ENCODE data around the gene CFAP43. TPM values are rescaled to one million over a fixed set of nuclear protein-coding genes. Genes with fewer than 3 reads are reported as not detected.
A peak's percentile ranks its signal among the peaks of the same experiment; 100 is the strongest.

Gene CFAP43
- total RNA-seq, 4 donors from 2014 or later, result 0.76 to 1.5 (median 0.99) TPM

DNA sequence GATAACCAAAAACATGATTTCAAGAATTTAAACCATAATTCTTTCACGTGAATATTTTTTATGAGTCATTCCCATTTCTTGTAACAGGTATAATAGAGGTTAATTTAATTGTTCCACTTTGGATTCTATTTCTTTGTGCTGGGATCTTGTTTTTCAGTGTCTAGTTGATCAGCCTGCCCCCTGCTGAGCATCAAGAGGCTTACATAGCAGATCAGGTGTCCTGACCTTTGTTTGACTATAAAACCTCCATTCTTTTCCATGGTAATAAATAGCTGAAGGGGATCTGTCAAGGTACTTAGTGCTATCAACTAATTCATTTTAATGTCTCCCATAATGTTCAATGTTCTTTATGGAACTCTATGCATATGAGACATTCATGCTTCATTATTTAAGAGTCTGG lies 151.4 kb downstream of the CFAP43 start:
- H3K4me3 ChIP-seq, result peak overlapping the region; percentile 39
- no peaks in the 10 kb centered on the region for H3K36me3 ChIP-seq
- peak overlapping the region; percentile 67 for H3K27ac ChIP-seq
- WGBS, result 33% methylated on average over 1 of the region's 1 CpG
- no peak for TF ChIP-seq EP300 (IDR thresholded peaks at IDR 0.05)
- no peak for TF ChIP-seq POLR2AphosphoS5 (IDR thresholded peaks at IDR 0.05)
- TF ChIP-seq, protein P1, sequence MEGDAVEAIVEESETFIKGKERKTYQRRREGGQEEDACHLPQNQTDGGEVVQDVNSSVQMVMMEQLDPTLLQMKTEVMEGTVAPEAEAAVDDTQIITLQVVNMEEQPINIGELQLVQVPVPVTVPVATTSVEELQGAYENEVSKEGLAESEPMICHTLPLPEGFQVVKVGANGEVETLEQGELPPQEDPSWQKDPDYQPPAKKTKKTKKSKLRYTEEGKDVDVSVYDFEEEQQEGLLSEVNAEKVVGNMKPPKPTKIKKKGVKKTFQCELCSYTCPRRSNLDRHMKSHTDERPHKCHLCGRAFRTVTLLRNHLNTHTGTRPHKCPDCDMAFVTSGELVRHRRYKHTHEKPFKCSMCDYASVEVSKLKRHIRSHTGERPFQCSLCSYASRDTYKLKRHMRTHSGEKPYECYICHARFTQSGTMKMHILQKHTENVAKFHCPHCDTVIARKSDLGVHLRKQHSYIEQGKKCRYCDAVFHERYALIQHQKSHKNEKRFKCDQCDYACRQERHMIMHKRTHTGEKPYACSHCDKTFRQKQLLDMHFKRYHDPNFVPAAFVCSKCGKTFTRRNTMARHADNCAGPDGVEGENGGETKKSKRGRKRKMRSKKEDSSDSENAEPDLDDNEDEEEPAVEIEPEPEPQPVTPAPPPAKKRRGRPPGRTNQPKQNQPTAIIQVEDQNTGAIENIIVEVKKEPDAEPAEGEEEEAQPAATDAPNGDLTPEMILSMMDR (IDR thresholded peaks at IDR 0.05), result peak in 1 of 2 donors; percentile 21
- no peak for TF ChIP-seq POLR2A (IDR thresholded peaks at IDR 0.05)
- DNase-seq (ENCODE audit: low spot score in 2 of 2), result no peak
- peaks cover 40% of the 10 kb centered on the region for H3K4me1 ChIP-seq
- no peaks in the 10 kb centered on the region for H3K9me3 ChIP-seq
- no peaks in the 10 kb centered on the region for H3K27me3 ChIP-seq

Other genes starting within 250 kb of the CFAP43 start
- gene COL17A1, start 146.5 kb downstream of the CFAP43 start, total RNA-seq, result 1,000 to 10,000 TPM in 3 of 4 donors, 100 to 1,000 TPM in 1; 926 to 1,768 (median 1,374) TPM
- gene SFR1, start 110.2 kb downstream of the CFAP43 start, total RNA-seq, result 10 to 100 TPM in 1 of 4 donors, 1 to 10 TPM in 3; 4.6 to 10.8 (median 5.6) TPM
- 10 to 100 TPM; 38.2 to 61.4 (median 56.7) TPM for gene GSTO1, start 22.5 kb upstream of the CFAP43 start, total RNA-seq
- 10 to 100 TPM; 19.0 to 35.5 (median 25.4) TPM for gene GSTO2, start 36.8 kb upstream of the CFAP43 start, total RNA-seq
- 100 to 1,000 TPM in 3 of 4 donors, 10 to 100 TPM in 1; 98.5 to 217 (median 191) TPM for gene ITPRIP, start 106.1 kb upstream of the CFAP43 start, total RNA-seq
- gene CFAP58, start 121.5 kb upstream of the CFAP43 start, total RNA-seq, result 1 to 10 TPM in 1 of 4 donors, under 1 TPM in 3; 0.13 to 1.0 (median 0.39) TPM

All from suprapubic skin (tissue), 4 donors.